ENCODE results near the gene PDE11A.

DNA sequence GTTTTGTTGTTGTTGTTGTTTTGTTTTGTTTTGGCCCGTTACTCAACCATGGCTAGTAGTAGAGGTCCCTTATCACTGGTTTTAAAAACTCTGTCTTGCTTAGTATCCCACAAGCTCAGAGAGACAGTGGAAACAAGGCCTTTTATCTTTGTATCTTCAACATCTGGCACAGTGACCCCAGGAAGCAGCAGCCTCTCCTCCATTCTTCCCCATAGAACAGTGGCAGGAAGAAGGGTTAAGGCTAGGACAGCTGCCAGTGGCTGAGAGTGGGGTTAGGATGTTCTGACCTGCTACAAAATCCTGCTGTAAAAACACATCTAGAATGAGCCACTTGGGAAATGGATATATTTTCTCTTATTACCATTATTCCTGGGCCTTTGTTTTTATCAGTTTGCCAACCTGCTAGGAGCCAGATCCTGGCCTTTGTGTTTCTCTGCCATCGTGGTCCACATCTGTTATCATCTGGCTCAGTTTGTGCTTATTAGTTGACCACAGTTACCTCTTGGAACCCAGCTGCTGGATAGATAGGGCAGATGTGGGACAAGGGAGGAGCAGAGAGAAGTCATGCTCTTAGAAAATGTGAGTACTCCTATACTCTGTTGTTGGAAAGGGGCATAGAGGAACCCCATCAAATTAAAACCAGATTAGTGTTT is 433.2 kb downstream of the PDE11A start:
- TF ChIP-seq, protein P1, sequence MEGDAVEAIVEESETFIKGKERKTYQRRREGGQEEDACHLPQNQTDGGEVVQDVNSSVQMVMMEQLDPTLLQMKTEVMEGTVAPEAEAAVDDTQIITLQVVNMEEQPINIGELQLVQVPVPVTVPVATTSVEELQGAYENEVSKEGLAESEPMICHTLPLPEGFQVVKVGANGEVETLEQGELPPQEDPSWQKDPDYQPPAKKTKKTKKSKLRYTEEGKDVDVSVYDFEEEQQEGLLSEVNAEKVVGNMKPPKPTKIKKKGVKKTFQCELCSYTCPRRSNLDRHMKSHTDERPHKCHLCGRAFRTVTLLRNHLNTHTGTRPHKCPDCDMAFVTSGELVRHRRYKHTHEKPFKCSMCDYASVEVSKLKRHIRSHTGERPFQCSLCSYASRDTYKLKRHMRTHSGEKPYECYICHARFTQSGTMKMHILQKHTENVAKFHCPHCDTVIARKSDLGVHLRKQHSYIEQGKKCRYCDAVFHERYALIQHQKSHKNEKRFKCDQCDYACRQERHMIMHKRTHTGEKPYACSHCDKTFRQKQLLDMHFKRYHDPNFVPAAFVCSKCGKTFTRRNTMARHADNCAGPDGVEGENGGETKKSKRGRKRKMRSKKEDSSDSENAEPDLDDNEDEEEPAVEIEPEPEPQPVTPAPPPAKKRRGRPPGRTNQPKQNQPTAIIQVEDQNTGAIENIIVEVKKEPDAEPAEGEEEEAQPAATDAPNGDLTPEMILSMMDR (conservative IDR thresholded peaks at IDR 0.05; ENCODE audit: low read depth in 2 of 2): no peak
- TF ChIP-seq EZH2 (IDR thresholded peaks at IDR 0.05; ENCODE audit: low read depth, unreplicated experiment) (no peak), POLR2AphosphoS5 (IDR thresholded peaks at IDR 0.05; ENCODE audit: low read depth) (no peak), CREB1 (CRISPR knock-in tag; IDR thresholded peaks at IDR 0.05; ENCODE audit: low read depth) (no peak), JUNB (IDR thresholded peaks at IDR 0.05; ENCODE audit: unreplicated experiment) (no peak), EZH2phosphoT487 (IDR thresholded peaks at IDR 0.05; ENCODE audit: unreplicated experiment) (no peak), ZNF114 (CRISPR knock-in tag; IDR thresholded peaks at IDR 0.05) (no peak), NANOG (IDR thresholded peaks at IDR 0.05; ENCODE audit: borderline replicate concordance) (no peak), STAT1 (IDR thresholded peaks at IDR 0.05; ENCODE audit: unreplicated experiment) (no peak), ZNF331 (CRISPR knock-in tag; IDR thresholded peaks at IDR 0.05; ENCODE audit: low read depth) (no peak)
- TF ChIP-seq, protein P2, sequence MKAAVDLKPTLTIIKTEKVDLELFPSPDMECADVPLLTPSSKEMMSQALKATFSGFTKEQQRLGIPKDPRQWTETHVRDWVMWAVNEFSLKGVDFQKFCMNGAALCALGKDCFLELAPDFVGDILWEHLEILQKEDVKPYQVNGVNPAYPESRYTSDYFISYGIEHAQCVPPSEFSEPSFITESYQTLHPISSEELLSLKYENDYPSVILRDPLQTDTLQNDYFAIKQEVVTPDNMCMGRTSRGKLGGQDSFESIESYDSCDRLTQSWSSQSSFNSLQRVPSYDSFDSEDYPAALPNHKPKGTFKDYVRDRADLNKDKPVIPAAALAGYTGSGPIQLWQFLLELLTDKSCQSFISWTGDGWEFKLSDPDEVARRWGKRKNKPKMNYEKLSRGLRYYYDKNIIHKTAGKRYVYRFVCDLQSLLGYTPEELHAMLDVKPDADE (IDR thresholded peaks at IDR 0.05): no peak
- TF ChIP-seq, protein P3, sequence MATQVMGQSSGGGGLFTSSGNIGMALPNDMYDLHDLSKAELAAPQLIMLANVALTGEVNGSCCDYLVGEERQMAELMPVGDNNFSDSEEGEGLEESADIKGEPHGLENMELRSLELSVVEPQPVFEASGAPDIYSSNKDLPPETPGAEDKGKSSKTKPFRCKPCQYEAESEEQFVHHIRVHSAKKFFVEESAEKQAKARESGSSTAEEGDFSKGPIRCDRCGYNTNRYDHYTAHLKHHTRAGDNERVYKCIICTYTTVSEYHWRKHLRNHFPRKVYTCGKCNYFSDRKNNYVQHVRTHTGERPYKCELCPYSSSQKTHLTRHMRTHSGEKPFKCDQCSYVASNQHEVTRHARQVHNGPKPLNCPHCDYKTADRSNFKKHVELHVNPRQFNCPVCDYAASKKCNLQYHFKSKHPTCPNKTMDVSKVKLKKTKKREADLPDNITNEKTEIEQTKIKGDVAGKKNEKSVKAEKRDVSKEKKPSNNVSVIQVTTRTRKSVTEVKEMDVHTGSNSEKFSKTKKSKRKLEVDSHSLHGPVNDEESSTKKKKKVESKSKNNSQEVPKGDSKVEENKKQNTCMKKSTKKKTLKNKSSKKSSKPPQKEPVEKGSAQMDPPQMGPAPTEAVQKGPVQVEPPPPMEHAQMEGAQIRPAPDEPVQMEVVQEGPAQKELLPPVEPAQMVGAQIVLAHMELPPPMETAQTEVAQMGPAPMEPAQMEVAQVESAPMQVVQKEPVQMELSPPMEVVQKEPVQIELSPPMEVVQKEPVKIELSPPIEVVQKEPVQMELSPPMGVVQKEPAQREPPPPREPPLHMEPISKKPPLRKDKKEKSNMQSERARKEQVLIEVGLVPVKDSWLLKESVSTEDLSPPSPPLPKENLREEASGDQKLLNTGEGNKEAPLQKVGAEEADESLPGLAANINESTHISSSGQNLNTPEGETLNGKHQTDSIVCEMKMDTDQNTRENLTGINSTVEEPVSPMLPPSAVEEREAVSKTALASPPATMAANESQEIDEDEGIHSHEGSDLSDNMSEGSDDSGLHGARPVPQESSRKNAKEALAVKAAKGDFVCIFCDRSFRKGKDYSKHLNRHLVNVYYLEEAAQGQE (IDR thresholded peaks at IDR 0.05; ENCODE audit: unreplicated experiment): no peak
- TF ChIP-seq, protein P4, sequence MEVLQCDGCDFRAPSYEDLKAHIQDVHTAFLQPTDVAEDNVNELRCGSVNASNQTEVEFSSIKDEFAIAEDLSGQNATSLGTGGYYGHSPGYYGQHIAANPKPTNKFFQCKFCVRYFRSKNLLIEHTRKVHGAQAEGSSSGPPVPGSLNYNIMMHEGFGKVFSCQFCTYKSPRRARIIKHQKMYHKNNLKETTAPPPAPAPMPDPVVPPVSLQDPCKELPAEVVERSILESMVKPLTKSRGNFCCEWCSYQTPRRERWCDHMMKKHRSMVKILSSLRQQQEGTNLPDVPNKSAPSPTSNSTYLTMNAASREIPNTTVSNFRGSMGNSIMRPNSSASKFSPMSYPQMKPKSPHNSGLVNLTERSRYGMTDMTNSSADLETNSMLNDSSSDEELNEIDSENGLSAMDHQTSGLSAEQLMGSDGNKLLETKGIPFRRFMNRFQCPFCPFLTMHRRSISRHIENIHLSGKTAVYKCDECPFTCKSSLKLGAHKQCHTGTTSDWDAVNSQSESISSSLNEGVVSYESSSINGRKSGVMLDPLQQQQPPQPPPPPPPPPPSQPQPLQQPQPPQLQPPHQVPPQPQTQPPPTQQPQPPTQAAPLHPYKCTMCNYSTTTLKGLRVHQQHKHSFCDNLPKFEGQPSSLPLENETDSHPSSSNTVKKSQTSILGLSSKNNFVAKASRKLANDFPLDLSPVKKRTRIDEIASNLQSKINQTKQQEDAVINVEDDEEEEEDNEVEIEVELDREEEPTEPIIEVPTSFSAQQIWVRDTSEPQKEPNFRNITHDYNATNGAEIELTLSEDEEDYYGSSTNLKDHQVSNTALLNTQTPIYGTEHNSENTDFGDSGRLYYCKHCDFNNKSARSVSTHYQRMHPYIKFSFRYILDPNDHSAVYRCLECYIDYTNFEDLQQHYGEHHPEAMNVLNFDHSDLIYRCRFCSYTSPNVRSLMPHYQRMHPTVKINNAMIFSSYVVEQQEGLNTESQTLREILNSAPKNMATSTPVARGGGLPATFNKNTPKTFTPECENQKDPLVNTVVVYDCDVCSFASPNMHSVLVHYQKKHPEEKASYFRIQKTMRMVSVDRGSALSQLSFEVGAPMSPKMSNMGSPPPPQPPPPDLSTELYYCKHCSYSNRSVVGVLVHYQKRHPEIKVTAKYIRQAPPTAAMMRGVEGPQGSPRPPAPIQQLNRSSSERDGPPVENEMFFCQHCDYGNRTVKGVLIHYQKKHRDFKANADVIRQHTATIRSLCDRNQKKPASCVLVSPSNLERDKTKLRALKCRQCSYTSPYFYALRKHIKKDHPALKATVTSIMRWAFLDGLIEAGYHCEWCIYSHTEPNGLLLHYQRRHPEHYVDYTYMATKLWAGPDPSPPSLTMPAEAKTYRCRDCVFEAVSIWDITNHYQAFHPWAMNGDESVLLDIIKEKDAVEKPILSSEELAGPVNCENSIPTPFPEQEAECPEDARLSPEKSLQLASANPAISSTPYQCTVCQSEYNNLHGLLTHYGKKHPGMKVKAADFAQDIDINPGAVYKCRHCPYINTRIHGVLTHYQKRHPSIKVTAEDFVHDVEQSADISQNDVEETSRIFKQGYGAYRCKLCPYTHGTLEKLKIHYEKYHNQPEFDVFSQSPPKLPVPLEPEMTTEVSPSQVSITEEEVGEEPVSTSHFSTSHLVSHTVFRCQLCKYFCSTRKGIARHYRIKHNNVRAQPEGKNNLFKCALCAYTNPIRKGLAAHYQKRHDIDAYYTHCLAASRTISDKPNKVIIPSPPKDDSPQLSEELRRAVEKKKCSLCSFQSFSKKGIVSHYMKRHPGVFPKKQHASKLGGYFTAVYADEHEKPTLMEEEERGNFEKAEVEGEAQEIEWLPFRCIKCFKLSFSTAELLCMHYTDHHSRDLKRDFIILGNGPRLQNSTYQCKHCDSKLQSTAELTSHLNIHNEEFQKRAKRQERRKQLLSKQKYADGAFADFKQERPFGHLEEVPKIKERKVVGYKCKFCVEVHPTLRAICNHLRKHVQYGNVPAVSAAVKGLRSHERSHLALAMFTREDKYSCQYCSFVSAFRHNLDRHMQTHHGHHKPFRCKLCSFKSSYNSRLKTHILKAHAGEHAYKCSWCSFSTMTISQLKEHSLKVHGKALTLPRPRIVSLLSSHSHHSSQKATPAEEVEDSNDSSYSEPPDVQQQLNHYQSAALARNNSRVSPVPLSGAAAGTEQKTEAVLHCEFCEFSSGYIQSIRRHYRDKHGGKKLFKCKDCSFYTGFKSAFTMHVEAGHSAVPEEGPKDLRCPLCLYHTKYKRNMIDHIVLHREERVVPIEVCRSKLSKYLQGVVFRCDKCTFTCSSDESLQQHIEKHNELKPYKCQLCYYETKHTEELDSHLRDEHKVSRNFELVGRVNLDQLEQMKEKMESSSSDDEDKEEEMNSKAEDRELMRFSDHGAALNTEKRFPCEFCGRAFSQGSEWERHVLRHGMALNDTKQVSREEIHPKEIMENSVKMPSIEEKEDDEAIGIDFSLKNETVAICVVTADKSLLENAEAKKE (CRISPR knock-in tag; IDR thresholded peaks at IDR 0.05): no peak
